Adrenal gland (tissue), 5 donors: ENCODE data around the gene SOX4.

ENCODE experiments used
- CTCF ChIP-seq, 6 experiments: fragments of 450-650 bp in 4 of 6; fragments of 200-600 bp in 2 of 6; sonication (generic) in 1 of 6; IDR thresholded peaks; 1 replicate in 5 of 6; 2 replicates in 1 of 6; pipeline versions ENCODE4 v1.5.1 to v1.8.0; 2016 to 2021; ENCODE audit warnings: antibody characterized with exemption in 6 of 6, mild to moderate bottlenecking in 2 of 6, moderate library complexity in 1 of 6
- POLR2A ChIP-seq, 2 donors: fragments of 450-650 bp; IDR thresholded peaks; one replicate each; pipeline ENCODE4 v1.6.1; 2017; ENCODE audit warnings: antibody characterized with exemption in 2 of 2, mild to moderate bottlenecking in 2 of 2, moderate library complexity in 1 of 2
- donor health status: DM: no; HTN: no; CAD: no.

- no peak for TF ChIP-seq CTCF (IDR thresholded peaks at IDR 0.05)
- TF ChIP-seq POLR2A (IDR thresholded peaks at IDR 0.05), result peak in 1 of 2 donors; percentile 44
Observed at GRCh38 chr6:21588481-21589351, 4.8 kb upstream of the SOX4 start.
